GM20431 (cell line): Measurements from ENCODE around the gene PDE6A.
"Not testable (repeated sequence)": the region's sequence is repeated elsewhere in the genome, so short reads cannot be mapped to it uniquely, and the experiment has no call there.

ENCODE experiments used
- in situ Hi-C: fragments of 300-500 bp; cut with MseI, MboI; formaldehyde crosslinking; loops from one replicate; pipeline ENCODE4 v1.15.0; 2020; ENCODE audit warnings: low sequenced_read_pairs; ENCODE audit not compliant: unreplicated experiment

The PDE6A gene

GRCh38 chr5:149954798-149955197 lies 10.2 kb upstream of the PDE6A start:
- in situ Hi-C loops: no loop called here

- in situ Hi-C loops: no loop called here
Observed at GRCh38 chr5:149953436-149954121, 9.0 kb upstream of the PDE6A start.

GRCh38 chr5:149951138-149951749 lies 6.7 kb upstream of the PDE6A start:
- in situ Hi-C loops: no loop called here

- in situ Hi-C loops: no loop called here
Observed at GRCh38 chr5:149948993-149949392, 4.4 kb upstream of the PDE6A start.

GRCh38 chr5:149946118-149946517 lies 1.5 kb upstream of the PDE6A start:
- in situ Hi-C loops: no loop called here

GRCh38 chr5:149943177-149943949 lies 1.2 kb downstream of the PDE6A start:
- in situ Hi-C loops: not testable (repeated sequence)

GRCh38 chr5:149942741-149943169 lies 1.8 kb downstream of the PDE6A start:
- in situ Hi-C loops: not testable (repeated sequence)

- in situ Hi-C loops: no loop called here
Observed at GRCh38 chr5:149942199-149942598, 2.4 kb downstream of the PDE6A start.

GRCh38 chr5:149941795-149942194 lies 2.8 kb downstream of the PDE6A start:
- in situ Hi-C loops: no loop called here

GRCh38 chr5:149940941-149941644 lies 3.5 kb downstream of the PDE6A start:
- in situ Hi-C loops: no loop called here

- in situ Hi-C loops: no loop called here
Observed at GRCh38 chr5:149940077-149940574, 4.5 kb downstream of the PDE6A start.

GRCh38 chr5:149939546-149939945 lies 5.0 kb downstream of the PDE6A start:
- in situ Hi-C loops: no loop called here

- in situ Hi-C loops: no loop called here
Observed at GRCh38 chr5:149938791-149939358, 5.7 kb downstream of the PDE6A start.

GRCh38 chr5:149938279-149938678 lies 6.3 kb downstream of the PDE6A start:
- in situ Hi-C loops: no loop called here

- in situ Hi-C loops: no loop called here
Observed at GRCh38 chr5:149937610-149938009, 7.0 kb downstream of the PDE6A start.

GRCh38 chr5:149936700-149937091 lies 7.9 kb downstream of the PDE6A start:
- in situ Hi-C loops: no loop called here

GRCh38 chr5:149936044-149936699 lies 8.4 kb downstream of the PDE6A start:
- in situ Hi-C loops: no loop called here

- in situ Hi-C loops: no loop called here
Observed at GRCh38 chr5:149935431-149935901, 9.1 kb downstream of the PDE6A start.
